Mucosa of rectum (tissue), 2 donors: ENCODE results near the gene OR2S2.

Experiments used
- H3K27ac ChIP-seq, 2 donors: one replicate each; pipeline ENCODE4 v1.7.0; 2013; ENCODE audit warnings: inconsistent platforms in 2 of 2, low read depth in 2 of 2, low read length in 2 of 2
- H3K27me3 ChIP-seq, 2 donors: one replicate each; pipeline ENCODE4 v1.7.0; 2013; ENCODE audit warnings: low read length in 2 of 2; ENCODE audit not compliant: control insufficient read depth in 2 of 2, insufficient read depth in 2 of 2
- H3K36me3 ChIP-seq, 2 donors: one replicate each; pipeline ENCODE4 v1.7.0; 2013; ENCODE audit warnings: low read length in 2 of 2; ENCODE audit not compliant: control insufficient read depth in 2 of 2, insufficient read depth in 2 of 2
- H3K4me1 ChIP-seq, 2 donors: one replicate each; pipeline ENCODE4 v1.7.0; 2013; ENCODE audit warnings: low read length in 2 of 2, mild to moderate bottlenecking in 1 of 2; ENCODE audit not compliant: control insufficient read depth in 2 of 2, insufficient read depth in 2 of 2
- H3K4me3 ChIP-seq, 2 donors: one replicate each; pipeline ENCODE4 v1.7.0; 2013; ENCODE audit warnings: low read length in 2 of 2
- H3K9ac ChIP-seq, 2 donors: one replicate each; pipeline ENCODE4 v1.7.0; 2013; ENCODE audit warnings: low read length in 2 of 2, low read depth in 1 of 2, mild to moderate bottlenecking in 1 of 2
- H3K9me3 ChIP-seq, 2 donors: one replicate each; pipeline ENCODE4 v1.7.0; 2013; ENCODE audit warnings: low read length in 2 of 2; ENCODE audit not compliant: control insufficient read depth in 2 of 2
- donor health status: healthy.
- donor health status: Normal muscosa, but diverticular disease.

Gene OR2S2

DNA sequence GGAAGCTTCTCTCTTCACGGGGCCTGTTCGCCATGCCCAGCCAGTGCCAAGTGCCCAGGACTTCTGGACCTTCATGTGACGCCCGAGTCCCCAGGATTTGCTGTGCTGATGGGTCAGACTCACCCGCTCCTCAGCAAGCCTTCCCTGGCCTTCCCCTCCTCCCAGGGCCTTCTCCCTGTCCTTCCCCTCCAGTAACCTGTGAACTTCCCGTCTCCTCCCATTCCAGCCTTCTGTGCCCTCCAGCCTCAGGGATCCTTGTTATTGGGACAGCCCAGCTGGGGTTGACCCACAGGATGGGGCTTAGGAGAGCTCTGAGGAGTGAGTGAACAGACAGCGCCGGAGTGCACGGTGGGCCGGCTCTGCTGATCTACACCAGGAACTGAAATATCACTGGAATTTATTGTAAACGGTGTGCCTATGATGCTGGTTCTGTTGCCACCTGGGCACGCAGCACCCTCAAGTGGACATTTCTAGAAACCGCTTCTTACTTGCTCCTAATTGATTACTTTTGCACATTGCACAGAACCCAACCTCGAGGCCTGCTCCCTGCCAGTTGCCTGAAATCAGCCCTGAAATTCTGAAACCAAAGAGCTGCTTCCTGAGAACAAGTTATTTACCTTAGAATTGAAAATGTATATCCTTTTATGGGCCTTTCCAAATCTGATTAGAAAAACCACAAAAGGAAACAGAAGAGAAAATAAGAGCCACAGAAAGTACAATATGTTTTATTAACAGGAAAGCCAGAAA is 47.2 kb downstream of the OR2S2 start:
- H3K9ac ChIP-seq = peak overlapping the region; percentile 66 to 70

DNA sequence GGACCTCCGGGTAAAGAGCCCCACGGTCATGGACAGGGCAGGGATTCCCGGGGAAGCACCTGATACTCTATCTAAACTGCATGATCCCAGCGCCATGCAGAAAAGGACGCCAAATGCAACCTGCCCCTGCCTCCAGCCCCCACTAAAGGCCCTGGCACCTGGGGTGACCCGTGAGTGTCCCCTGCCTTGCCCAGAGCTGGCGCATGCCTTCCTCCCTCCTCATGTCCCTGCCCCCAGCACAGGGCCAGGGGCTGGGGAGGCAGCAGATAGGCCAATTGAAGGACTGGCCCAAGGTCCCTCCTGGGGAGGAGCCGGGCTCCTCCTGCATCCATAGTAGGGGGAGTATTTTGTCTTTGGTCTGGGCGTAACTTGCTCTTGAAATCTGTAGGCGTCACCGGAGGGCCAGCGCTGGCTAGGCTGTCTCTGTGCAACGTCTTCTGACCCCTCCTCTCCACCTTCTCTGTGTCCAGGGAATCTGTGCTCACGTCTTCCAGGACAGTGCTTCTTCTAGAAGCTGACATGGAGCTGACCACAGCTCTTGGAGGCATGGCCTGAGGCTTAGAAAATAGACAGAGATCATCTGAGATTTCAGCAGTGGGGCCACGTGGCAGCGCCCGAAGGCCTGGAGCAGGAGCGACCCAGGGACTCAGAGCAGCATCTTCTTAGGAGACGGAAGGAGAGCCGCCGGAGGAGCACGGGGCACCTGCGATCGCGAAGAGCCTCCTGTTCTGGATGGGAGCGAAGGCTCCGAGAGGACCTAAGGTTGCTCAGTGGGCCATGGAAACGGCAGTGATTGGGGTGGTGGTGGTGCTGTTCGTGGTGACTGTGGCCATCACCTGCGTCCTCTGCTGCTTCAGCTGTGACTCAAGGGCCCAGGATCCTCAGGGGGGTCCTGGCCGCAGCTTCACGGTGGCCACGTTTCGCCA is 48.0 kb downstream of the OR2S2 start:
- H3K9me3 ChIP-seq = no peaks in the 10 kb centered on the region
- H3K9ac ChIP-seq = peak overlapping the region; percentile 66 to 70
- H3K4me1 ChIP-seq = peaks cover 67 to 77% of the 10 kb centered on the region in 2 donors
- H3K27ac ChIP-seq = peak overlapping the region; percentile 97
- H3K4me3 ChIP-seq = peak overlapping the region in 1 of 2 donors; percentile 26
- H3K36me3 ChIP-seq = no peaks in the 10 kb centered on the region
- no peaks in the 10 kb centered on the region for H3K27me3 ChIP-seq

More for the DNA sequence above, 47.2 kb downstream of the OR2S2 start:
- no peaks in the 10 kb centered on the region for H3K9me3 ChIP-seq
- H3K27ac ChIP-seq = peak overlapping the region; percentile 78 to 97
- no peaks in the 10 kb centered on the region for H3K27me3 ChIP-seq
- H3K36me3 ChIP-seq = no peaks in the 10 kb centered on the region
- peak overlapping the region; percentile 20 to 26 for H3K4me3 ChIP-seq
- H3K4me1 ChIP-seq = peaks cover 67 to 77% of the 10 kb centered on the region in 2 donors

DNA sequence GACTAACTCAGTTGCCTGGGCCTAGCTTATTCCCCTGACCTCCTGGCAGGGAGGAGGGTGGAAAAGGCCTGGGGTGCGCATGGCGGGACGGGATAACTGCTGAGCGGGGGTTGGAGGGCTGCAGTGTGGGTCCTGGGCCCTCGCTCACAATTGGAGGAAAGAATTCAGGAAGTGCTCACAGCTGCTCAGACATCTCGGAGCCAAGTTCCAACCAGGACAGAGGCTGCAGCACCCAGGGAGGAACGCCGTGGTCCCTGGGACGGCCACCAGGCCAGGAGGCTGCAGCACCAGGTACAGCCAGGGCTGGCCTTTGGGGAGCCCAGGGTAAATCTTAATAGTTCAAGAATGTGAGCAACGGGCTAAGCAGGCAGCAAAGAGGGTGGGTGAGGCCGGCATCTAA is 48.7 kb downstream of the OR2S2 start, which contains the start of gene SPAAR:
TSS of gene SPAAR (plus strand) at position 217 of the 400 bp plus-strand sequence. CDS start 974 bp downstream, outside the sequence.
- Histone ChIP-seq H3K4me1 (peaks cover 73 to 77% of the 10 kb centered on the region in 2 donors), H3K27me3 (no peaks in the 10 kb centered on the region), H3K27ac (peak within 1 kb of the TSS; percentile 97), H3K9me3 (no peaks in the 10 kb centered on the region), H3K4me3 (peak within 1 kb of the TSS; percentile 26 to 68), H3K9ac (peak within 1 kb of the TSS; percentile 63 to 66), H3K36me3 (no peaks in the 10 kb centered on the region)

DNA sequence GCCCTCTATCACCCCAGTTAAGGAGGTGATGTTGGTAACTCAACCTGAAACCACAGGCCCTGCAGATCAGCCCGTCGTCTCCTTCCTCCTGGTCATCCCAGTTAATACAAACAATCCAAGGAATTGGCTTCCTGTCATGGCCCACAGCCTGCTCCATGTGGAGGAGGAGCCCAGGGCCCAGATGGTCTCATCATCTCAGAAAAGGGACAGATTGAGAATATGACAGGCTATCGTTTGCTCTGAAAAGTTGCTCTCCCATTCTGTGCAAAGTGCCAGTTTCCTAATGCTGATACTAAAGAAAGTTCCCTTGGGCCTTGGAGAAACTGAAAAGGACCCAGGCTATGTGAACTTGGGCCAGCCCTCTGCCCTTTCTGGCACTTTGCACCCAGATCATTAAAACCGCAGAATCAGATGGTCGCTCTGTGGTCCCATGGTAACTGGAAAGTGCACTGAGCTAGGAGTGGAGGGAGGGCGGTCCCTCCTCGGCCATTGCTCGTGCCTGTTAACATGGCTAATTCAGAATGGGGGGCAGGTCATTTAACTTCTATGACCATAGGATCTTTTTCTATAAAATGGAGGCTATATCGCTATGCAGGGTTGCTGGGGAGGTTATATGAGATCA is 49.3 kb downstream of the OR2S2 start:
- peak overlapping the region; percentile 97 for H3K27ac ChIP-seq
- H3K27me3 ChIP-seq = no peaks in the 10 kb centered on the region
- peaks cover 73 to 81% of the 10 kb centered on the region in 2 donors for H3K4me1 ChIP-seq
- peak overlapping the region; percentile 62 to 63 for H3K9ac ChIP-seq
- H3K9me3 ChIP-seq = no peaks in the 10 kb centered on the region
- H3K4me3 ChIP-seq = peak overlapping the region in 1 of 2 donors; percentile 68
- H3K36me3 ChIP-seq = no peaks in the 10 kb centered on the region

DNA sequence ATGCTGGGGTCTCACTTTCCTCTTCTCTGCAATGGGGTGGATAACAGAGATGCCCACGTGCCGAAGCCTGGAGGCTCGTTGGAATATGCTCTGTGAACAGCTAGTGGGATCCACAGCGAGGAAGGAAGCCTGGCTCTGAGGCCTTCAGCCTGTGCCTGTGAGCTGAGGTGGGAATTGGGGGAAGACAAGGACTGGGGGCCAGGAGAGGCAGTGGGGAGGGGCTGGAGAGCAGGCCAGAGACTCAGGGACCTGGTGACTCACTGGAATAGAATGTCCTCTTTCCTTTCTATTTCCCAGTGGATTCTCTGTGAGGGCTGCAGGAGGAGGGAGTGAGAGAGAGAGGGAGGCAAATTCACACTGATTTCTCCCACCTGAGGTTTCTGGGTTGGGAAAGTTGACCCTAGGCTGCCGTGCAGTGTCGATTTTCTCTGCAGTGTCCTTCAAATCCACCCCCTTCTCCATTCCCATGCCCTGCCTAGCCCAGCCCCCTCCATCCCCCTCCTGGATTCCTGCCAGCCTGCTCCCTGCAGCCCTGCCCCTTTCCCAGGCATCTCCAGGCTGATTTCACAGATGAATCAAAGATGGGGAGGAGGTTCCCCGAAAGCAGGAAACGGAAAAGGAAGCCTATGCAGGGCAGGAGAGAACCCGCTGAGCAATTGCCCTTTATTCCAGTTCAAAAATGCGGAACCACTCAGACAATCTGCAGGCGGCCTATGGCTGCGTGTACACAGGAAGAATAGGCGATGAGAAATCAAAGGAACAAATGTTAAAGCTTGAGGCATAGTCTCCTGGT is 50.0 kb downstream of the OR2S2 start:
- Histone ChIP-seq H3K4me1 (peaks cover 78 to 88% of the 10 kb centered on the region in 2 donors), H3K9ac (peak overlapping the region; percentile 69 to 84), H3K4me3 (peak overlapping the region; percentile 48 to 68), H3K27ac (peak overlapping the region; percentile 97), H3K9me3 (no peaks in the 10 kb centered on the region), H3K27me3 (no peaks in the 10 kb centered on the region), H3K36me3 (no peaks in the 10 kb centered on the region)
